K562 (cell line): ENCODE data around the gene ROM1. TPM values are rescaled to one million over a fixed set of nuclear protein-coding genes. Genes with fewer than 3 reads are reported as not detected.

Source experiments
- ATAC-seq: fragments of 200-7000 bp; cut with Tn5 transposase; 3 replicates; pipeline ENCODE4 v1.9.1; 2020; ENCODE audit warnings: moderate library complexity
- BruUV-seq: library from RNA; stranded (reverse); fragments of 400-500 nt; replicated peaks from 2 replicates; lab custom pipeline; 2021; lab: Mats Ljungman, UMichigan
- CTCF ChIA-PET: fragments of 300-600 bp; formaldehyde crosslinking; extraction: SDS; loops from one replicate; lab custom pipeline; 2021; ENCODE audit warnings: low intra/inter-chr PET ratio; lab: Yijun Ruan, JAX
- POLR2A ChIA-PET: fragments of 300-600, 350-650 bp; sonication (Branson Sonifier 250); formaldehyde crosslinking; extraction: SDS; loops from one replicate; lab custom pipeline; 2021; ENCODE audit warnings: antibody characterized with exemption, inconsistent platforms; lab: Yijun Ruan, JAX
- DNase-seq, 4 experiments: peaks; one replicate each; pipeline versions ENCODE4 v3.0.0 to v3.0.0-alpha.2; 2011 to 2018; ENCODE audit warnings: low spot score in 3 of 4, mixed read lengths in 3 of 4; ENCODE audit errors: extremely low read depth in 1 of 4
- FAIRE-seq: peaks from 2 replicates; lab custom pipeline; 2011; peaks lifted over from hg19 to GRCh38; lab: Jason Lieb, UNC
- H2AFZ ChIP-seq: 2 replicates; pipeline ENCODE4 v1.6.0; 2011; ENCODE audit warnings: low read depth, low read length, control low read depth, inconsistent platforms
- H3K27ac ChIP-seq: fragments of 200-600 bp; 3 replicates; pipeline ENCODE4 v1.8.0; 2011; ENCODE audit warnings: low read depth, mild to moderate bottlenecking, control low read depth, inconsistent platforms, low read length, moderate library complexity, mixed read lengths; ENCODE audit errors: extremely low read depth
- H3K27me3 ChIP-seq, 2 experiments: fragments of 300-600 bp in 1 of 2; 2 replicates in 1 of 2; 3 replicates in 1 of 2; pipeline versions ENCODE4 v1.6.0 to v1.8.0; 2011; ENCODE audit warnings: inconsistent platforms in 2 of 2, low read length in 2 of 2, mild to moderate bottlenecking in 1 of 2, mixed read lengths in 1 of 2, moderate library complexity in 1 of 2; ENCODE audit not compliant: control insufficient read depth in 2 of 2, insufficient read depth in 2 of 2
- H3K36me3 ChIP-seq: fragments of 300-600 bp; 3 replicates; pipeline ENCODE4 v1.8.0; 2011; ENCODE audit warnings: mild to moderate bottlenecking, low read length, inconsistent platforms; ENCODE audit not compliant: control insufficient read depth, insufficient read depth
- H3K4me1 ChIP-seq, 2 experiments: fragments of 200-600 bp in 1 of 2; replicated peaks in 1 of 2; 2 replicates in 1 of 2; 3 replicates in 1 of 2; pipeline versions ENCODE4 v1.5.1 to v1.8.0; 2011; ENCODE audit warnings: inconsistent platforms in 2 of 2, low read length in 2 of 2, mild to moderate bottlenecking in 1 of 2, mixed read lengths in 1 of 2, moderate library complexity in 1 of 2; ENCODE audit not compliant: control insufficient read depth in 2 of 2, insufficient read depth in 2 of 2
- H3K4me2 ChIP-seq: 2 replicates; pipeline ENCODE4 v1.6.1; 2011; ENCODE audit warnings: low read length, control low read depth, inconsistent platforms, mixed read lengths; ENCODE audit not compliant: insufficient read depth
- H3K4me3 ChIP-seq: fragments of 200-600 bp; sonication (generic), shearing (Covaris generic); 2 replicates; pipeline ENCODE4 v1.5.1; 2016; ENCODE audit warnings: control low read depth, inconsistent platforms
- H3K79me2 ChIP-seq: fragments of 200-600 bp; 3 replicates; pipeline ENCODE4 v1.8.0; 2011; ENCODE audit warnings: low read length, inconsistent platforms; ENCODE audit not compliant: control insufficient read depth, insufficient read depth
- H3K9ac ChIP-seq, 2 experiments: 2 replicates each; pipeline versions ENCODE4 v1.6.0 to v1.6.1; 2011; ENCODE audit warnings: low read depth in 2 of 2, low read length in 2 of 2, control low read depth in 1 of 2, inconsistent platforms in 1 of 2, mild to moderate bottlenecking in 1 of 2, mixed read lengths in 1 of 2; ENCODE audit not compliant: insufficient read depth in 1 of 2
- H3K9me1 ChIP-seq: one replicate; pipeline ENCODE4 v1.6.0; 2011; ENCODE audit warnings: inconsistent platforms, mild to moderate bottlenecking, low read length, moderate library complexity; ENCODE audit not compliant: control insufficient read depth, insufficient read depth
- H3K9me3 ChIP-seq: replicated peaks from 2 replicates; pipeline ENCODE4 v1.5.1; 2011; ENCODE audit warnings: low read depth, low read length, inconsistent platforms; ENCODE audit not compliant: control insufficient read depth, insufficient read depth
- H4K20me1 ChIP-seq: replicated peaks from 2 replicates; pipeline ENCODE4 v1.6.1; 2011; ENCODE audit warnings: low read length, inconsistent platforms, mixed read lengths; ENCODE audit not compliant: control insufficient read depth, insufficient read depth
- CHD4 ChIP-seq: fragments of 200-600 bp; sonication (generic); IDR thresholded peaks from 3 replicates; pipeline ENCODE4 v1.6.1; 2012; ENCODE audit warnings: low read depth, mild to moderate bottlenecking, mixed read lengths, low read length, inconsistent platforms; ENCODE audit not compliant: insufficient read depth, insufficient replicate concordance, poor library complexity, severe bottlenecking
- EWSR1 ChIP-seq: fragments of 450-650 bp; IDR thresholded peaks from 2 replicates; pipeline ENCODE4 v1.6.1; 2018; ENCODE audit warnings: borderline replicate concordance, mild to moderate bottlenecking, low read depth, moderate library complexity; ENCODE audit not compliant: partially characterized antibody
- FOXJ2 ChIP-seq: fragments of 200-800 bp; sonication (Bioruptor generic); IDR thresholded peaks from 2 replicates; pipeline ENCODE4 v1.6.1; 2016; ENCODE audit warnings: missing genetic modification characterization, missing compliant biosample characterization
- GATA2 ChIP-seq: sonication (generic); formaldehyde crosslinking; IDR thresholded peaks from 2 replicates; pipeline ENCODE4 v1.4.0; 2020; ENCODE audit warnings: mild to moderate bottlenecking, missing genetic modification reagents
- HDAC2 ChIP-seq: fragments of 450-650 bp; IDR thresholded peaks from 2 replicates; pipeline ENCODE4 v1.6.1; 2016; ENCODE audit warnings: mild to moderate bottlenecking
- IRF2 ChIP-seq: sonication (generic); formaldehyde crosslinking; IDR thresholded peaks from 2 replicates; pipeline ENCODE4 v1.8.1; 2022; ENCODE audit warnings: mild to moderate bottlenecking, missing genetic modification reagents
- MCM2 ChIP-seq: fragments of 450-650 bp; IDR thresholded peaks from 2 replicates; pipeline ENCODE4 v1.6.1; 2017; ENCODE audit warnings: low read depth, mild to moderate bottlenecking
- MTA1 ChIP-seq: fragments of 450-650 bp; IDR thresholded peaks from 2 replicates; pipeline ENCODE4 v1.6.1; 2017; ENCODE audit warnings: borderline replicate concordance
- MYNN ChIP-seq, 2 experiments: sonication (generic); formaldehyde crosslinking in 1 of 2; IDR thresholded peaks; 2 replicates each; pipeline versions ENCODE4 v1.5.0 to v1.6.1; 2016 to 2020; ENCODE audit warnings: antibody characterized with exemption in 1 of 2, missing genetic modification reagents in 1 of 2
- ZC3H8 ChIP-seq: fragments of 450-650 bp; IDR thresholded peaks from 2 replicates; pipeline ENCODE4 v1.6.1; 2017
- ZKSCAN3 ChIP-seq: fragments of 250-450 bp; sonication (Bioruptor Pico); IDR thresholded peaks from 2 replicates; pipeline ENCODE4 v1.4.0; 2020
- ZNF766 ChIP-seq: fragments of 200-800 bp; sonication (Bioruptor generic); conservative IDR thresholded peaks from 2 replicates; pipeline ENCODE4 v1.6.1; 2016; ENCODE audit warnings: missing genetic modification characterization, missing compliant biosample characterization
- ZNF79 ChIP-seq: fragments of 250-450 bp; sonication (Bioruptor Pico); IDR thresholded peaks from 2 replicates; pipeline ENCODE4 v1.4.0; 2020; ENCODE audit warnings: low read depth, mild to moderate bottlenecking, moderate library complexity
- WGBS: fragments of 100-300 bp; shearing (Covaris generic); methylation state at CpG from one replicate; pipeline ENCODE4 v1.1.6; 2016; ENCODE audit warnings: low coverage, mixed read lengths; ENCODE audit not compliant: insufficient coverage; ENCODE audit errors: missing lambda C conversion rate; 5-methylcytosine and 5-hydroxymethylcytosine counted together
- in situ Hi-C: fragments of 300-500 bp; cut with MboI; formaldehyde crosslinking; loops from 4 replicates; pipeline ENCODE4 v1.15.0; 2018; ENCODE audit warnings: inconsistent platforms, mixed read lengths
- intact Hi-C: fragments of 100-400 bp; cut with micrococcal nuclease; formaldehyde crosslinking; loops from 2 replicates; pipeline ENCODE4 v1.14.2; 2022
- polyA plus RNA-seq, 8 experiments: library from polyadenylated mRNA; depleted of rRNA in 4 of 8; stranded (reverse) in 5 of 8; unstranded in 3 of 8; fragments of >200 nt; fragmentation: Nextera tagmentation in 2 of 8; fragmentation: Illumina TruSeq in 1 of 8; extraction: Ambion mirVana in 2 of 8; extraction: Trizol in 1 of 8; gene quantifications; 2 replicates each; pipeline versions ENCODE4 v1.2.1 to v1.2.3, GENCODE V29; 2011 to 2014; ENCODE audit warnings: inconsistent platforms in 1 of 8, missing spikeins in 1 of 8
- total RNA-seq, 7 experiments: library from RNA; depleted of rRNA in 6 of 7; stranded (reverse); fragments of >200 nt in 6 of 7; fragmentation: Illumina TruSeq in 2 of 7; extraction: Trizol in 2 of 7; gene quantifications; 2 replicates each; pipeline versions ENCODE4 v1.2.1 to v1.2.3, GENCODE V29; 2011 to 2021; ENCODE audit warnings: low replicate concordance in 1 of 7
- TF ChIP-seq, protein P1 (sequence below): fragments of 450-650 bp; formaldehyde crosslinking; conservative IDR thresholded peaks from 2 replicates; pipeline ENCODE4 v1.4.0; 2022; ENCODE audit warnings: mild to moderate bottlenecking, missing genetic modification characterization
- TF ChIP-seq, protein P2 (sequence below): IDR thresholded peaks from 3 replicates; pipeline ENCODE4 v1.6.1; 2011; ENCODE audit warnings: borderline replicate concordance, mild to moderate bottlenecking; ENCODE audit not compliant: insufficient read length, insufficient read depth
- TF ChIP-seq, protein P3 (sequence below): fragments of 450-650 bp; IDR thresholded peaks from 2 replicates; pipeline ENCODE4 v1.6.1; 2016; ENCODE audit warnings: mild to moderate bottlenecking

ROM1 gene
- total and polyA plus RNA-seq, 9 of the 15 experiments (the other 6 are each of a cell fraction or from before 2014, with no cell fraction given): 0.75 to 4.0 (median 2.6) TPM

DNA sequence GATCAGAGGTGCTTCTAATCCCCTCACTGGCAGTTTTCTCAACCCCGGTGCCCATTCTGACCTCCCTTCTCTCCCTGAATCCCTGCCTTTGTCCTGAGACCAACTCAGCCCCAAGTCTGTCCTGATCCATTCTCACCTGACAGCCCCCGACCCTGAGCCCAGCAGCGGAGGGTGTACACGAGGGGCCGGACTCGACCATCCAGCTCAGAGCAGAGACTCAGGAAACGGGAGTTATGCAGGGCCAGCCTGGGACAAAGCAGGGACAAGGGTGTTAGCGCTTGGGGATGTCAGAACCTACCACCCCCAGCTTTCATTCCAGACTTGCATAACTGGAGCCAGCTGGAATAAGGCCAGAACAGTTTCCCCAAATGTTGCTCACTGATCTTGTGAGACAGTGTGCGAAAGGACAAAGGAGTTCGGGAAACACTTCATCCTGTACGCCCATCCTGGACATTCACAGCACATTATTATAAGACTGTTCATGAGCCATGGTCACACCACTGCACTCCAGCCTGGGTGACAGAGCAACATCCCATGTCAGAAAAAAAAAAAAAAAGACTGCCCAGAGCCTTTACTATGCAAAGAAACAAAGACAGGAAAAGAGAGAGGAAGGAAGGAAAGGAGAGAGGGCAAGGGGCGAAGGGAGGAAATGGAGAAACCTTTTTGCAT, 35.9 kb upstream of the ROM1 start:
- Histone ChIP-seq H3K9me1 (no peaks in the 10 kb centered on the region), H3K36me3 (peaks cover 75% of the 10 kb centered on the region), H3K27ac (no peak overlapping the region; the same call in 2 of the 3 replicates), H3K4me2 (no peak overlapping the region), H3K4me1 (peaks cover 8 to 31% of the 10 kb centered on the region in 2 experiments; a peak in 4 of 5 replicates), H3K79me2 (peaks cover 31% of the 10 kb centered on the region), H3K27me3 (no peaks in the 10 kb centered on the region), H4K20me1 (peaks cover 3% of the 10 kb centered on the region; the same call in 1 of the 2 replicates), H3K4me3 (no peak overlapping the region), H3K9me3 (no peaks in the 10 kb centered on the region), H2AFZ (no peak overlapping the region), H3K9ac (peak overlapping the region in 1 of 2 experiments; percentile 82; a peak in 2 of 4 replicates)
- CTCF ChIA-PET: no interaction called here
- no TSS peak for BruUV-seq
- WGBS: 88% methylated on average over 11 of the region's 12 CpGs
- in situ Hi-C loops: no loop called here
- POLR2A ChIA-PET: interaction anchor here (1.0 to 2.0 kb wide), 4 partner anchors 12 to 194 kb away, joined by 3 to 17 read pairs (median 5); partner anchors contain the start of genes C11orf98, CSKMT and TUT1
- DNase-seq: no peak
- intact Hi-C loops: no loop called here
- ATAC-seq: no peak
- no peak for FAIRE-seq
- no peak for TF ChIP-seq MCM2
- TF ChIP-seq, protein P1, sequence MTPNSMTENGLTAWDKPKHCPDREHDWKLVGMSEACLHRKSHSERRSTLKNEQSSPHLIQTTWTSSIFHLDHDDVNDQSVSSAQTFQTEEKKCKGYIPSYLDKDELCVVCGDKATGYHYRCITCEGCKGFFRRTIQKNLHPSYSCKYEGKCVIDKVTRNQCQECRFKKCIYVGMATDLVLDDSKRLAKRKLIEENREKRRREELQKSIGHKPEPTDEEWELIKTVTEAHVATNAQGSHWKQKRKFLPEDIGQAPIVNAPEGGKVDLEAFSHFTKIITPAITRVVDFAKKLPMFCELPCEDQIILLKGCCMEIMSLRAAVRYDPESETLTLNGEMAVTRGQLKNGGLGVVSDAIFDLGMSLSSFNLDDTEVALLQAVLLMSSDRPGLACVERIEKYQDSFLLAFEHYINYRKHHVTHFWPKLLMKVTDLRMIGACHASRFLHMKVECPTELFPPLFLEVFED (CRISPR knock-in tag): no peak
- TF ChIP-seq, protein P2, sequence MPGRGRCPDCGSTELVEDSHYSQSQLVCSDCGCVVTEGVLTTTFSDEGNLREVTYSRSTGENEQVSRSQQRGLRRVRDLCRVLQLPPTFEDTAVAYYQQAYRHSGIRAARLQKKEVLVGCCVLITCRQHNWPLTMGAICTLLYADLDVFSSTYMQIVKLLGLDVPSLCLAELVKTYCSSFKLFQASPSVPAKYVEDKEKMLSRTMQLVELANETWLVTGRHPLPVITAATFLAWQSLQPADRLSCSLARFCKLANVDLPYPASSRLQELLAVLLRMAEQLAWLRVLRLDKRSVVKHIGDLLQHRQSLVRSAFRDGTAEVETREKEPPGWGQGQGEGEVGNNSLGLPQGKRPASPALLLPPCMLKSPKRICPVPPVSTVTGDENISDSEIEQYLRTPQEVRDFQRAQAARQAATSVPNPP: no peak
- no peak for TF ChIP-seq ZNF766
- no peak for TF ChIP-seq GATA2
- TF ChIP-seq HDAC2: no peak
- TF ChIP-seq MYNN (IDR thresholded peaks at IDR 0.05): no peak
- TF ChIP-seq MYNN (CRISPR knock-in tag; IDR thresholded peaks at IDR 0.05): no peak
- no peak for TF ChIP-seq ZNF79
- no peak for TF ChIP-seq IRF2 (CRISPR knock-in tag)
- TF ChIP-seq FOXJ2 (tag): no peak
- TF ChIP-seq, protein P3, sequence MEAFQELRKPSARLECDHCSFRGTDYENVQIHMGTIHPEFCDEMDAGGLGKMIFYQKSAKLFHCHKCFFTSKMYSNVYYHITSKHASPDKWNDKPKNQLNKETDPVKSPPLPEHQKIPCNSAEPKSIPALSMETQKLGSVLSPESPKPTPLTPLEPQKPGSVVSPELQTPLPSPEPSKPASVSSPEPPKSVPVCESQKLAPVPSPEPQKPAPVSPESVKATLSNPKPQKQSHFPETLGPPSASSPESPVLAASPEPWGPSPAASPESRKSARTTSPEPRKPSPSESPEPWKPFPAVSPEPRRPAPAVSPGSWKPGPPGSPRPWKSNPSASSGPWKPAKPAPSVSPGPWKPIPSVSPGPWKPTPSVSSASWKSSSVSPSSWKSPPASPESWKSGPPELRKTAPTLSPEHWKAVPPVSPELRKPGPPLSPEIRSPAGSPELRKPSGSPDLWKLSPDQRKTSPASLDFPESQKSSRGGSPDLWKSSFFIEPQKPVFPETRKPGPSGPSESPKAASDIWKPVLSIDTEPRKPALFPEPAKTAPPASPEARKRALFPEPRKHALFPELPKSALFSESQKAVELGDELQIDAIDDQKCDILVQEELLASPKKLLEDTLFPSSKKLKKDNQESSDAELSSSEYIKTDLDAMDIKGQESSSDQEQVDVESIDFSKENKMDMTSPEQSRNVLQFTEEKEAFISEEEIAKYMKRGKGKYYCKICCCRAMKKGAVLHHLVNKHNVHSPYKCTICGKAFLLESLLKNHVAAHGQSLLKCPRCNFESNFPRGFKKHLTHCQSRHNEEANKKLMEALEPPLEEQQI: no peak
- no peak for TF ChIP-seq CHD4
- no peak for TF ChIP-seq ZC3H8
- no peak for TF ChIP-seq EWSR1
- no peak for TF ChIP-seq MTA1
- no peak for TF ChIP-seq ZKSCAN3 (CRISPR knock-in tag)
